Stimulated activated CD8-positive, alpha-beta memory T cell treated with anti-CD3 and anti-CD28 coated beads, Interleukin-7, amount 100 ng/mL, for 4 hours (primary cell): ENCODE measurements around the gene SELE.

ENCODE experiments used
- DNase-seq, 2 donors: peaks; one replicate each; pipeline ENCODE4 v3.0.0-alpha.2; 2020; ENCODE audit warnings: low read depth in 2 of 2

SELE gene

GRCh38 chr1:169683661-169684060, 50.2 kb downstream of the SELE start:
- DNase-seq = no peak

GRCh38 chr1:169683168-169683567, 50.7 kb downstream of the SELE start:
- peak in 1 of 2 donors; percentile 15 for DNase-seq

- no peak for DNase-seq
Measured at GRCh38 chr1:169682071-169682470, 51.8 kb downstream of the SELE start.

GRCh38 chr1:169681140-169681539, 52.7 kb downstream of the SELE start:
- DNase-seq = no peak

GRCh38 chr1:169680377-169681019, 53.4 kb downstream of the SELE start:
- peak; percentile 60 to 75 for DNase-seq

GRCh38 chr1:169679692-169680091, 54.2 kb downstream of the SELE start:
- no peak for DNase-seq

- DNase-seq = no peak
Measured at GRCh38 chr1:169676001-169676400, 57.9 kb downstream of the SELE start.
